ENCODE measurements around the gene CDIP1. TPM values are rescaled to one million over a fixed set of nuclear protein-coding genes. Genes with fewer than 3 reads are reported as not detected.

CDIP1 gene
- total and polyA plus RNA-seq, 9 of the 15 experiments (the other 6 are each of a cell fraction or from before 2014, with no cell fraction given) = 0.29 TPM; not detected in 8

DNA sequence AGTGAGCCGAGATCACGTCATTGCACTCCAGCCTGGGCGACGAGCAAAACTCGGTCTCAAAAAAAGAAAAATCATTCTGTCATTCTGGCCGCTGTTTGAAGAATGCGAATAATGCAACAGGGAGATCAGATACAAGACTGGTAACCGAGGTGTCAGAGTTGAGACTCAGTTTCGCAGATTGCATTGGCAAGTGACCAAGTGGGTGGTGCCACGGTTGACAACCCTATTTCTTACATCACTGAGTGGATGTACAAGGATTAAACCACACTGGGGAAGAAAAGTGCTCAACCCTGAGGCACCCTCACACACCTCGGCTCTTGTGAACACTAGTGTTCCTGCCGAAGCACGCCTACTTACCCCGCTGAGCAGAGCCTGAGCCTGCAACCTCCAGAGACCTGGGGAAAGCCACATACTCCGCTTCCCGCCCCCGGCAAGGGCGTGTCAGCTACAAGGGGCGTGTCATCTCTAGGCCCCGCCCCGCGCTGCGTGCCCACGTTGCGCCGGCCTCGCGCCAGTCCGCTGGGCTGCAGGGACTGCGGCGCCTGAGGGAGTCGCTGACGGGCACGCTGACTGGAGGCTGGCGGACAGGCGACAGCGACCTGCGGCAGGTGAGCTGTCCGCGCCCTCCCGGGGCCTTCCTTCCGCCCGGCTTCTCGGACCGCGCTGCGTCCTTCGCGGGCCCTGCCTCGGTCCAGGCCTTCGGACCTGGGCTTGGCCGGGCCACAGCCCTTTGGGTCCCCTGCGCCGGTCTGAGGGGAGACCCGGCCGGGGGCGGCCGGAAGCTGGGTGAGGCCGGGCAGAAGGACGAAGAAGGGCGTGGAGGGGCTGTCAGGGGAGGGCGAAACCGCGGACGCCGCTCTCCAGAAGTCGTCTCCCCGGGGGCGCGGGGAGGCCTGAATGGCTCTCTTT lies 62.4 kb downstream of the CDIP1 start, which contains the start of gene HMOX2 (continued):
- TF ChIP-seq ZNF253 (CRISPR knock-in tag; conservative IDR thresholded peaks at IDR 0.05) (no peak), FIP1L1 (IDR thresholded peaks at IDR 0.05; ENCODE audit: low read depth, low read length, poor library complexity, severe bottlenecking) (peak; percentile 92), GABPB1 (CRISPR knock-in tag; IDR thresholded peaks at IDR 0.05) (peak; percentile 81), ZNF785 (CRISPR knock-in tag; IDR thresholded peaks at IDR 0.05) (no peak), CSDE1 (IDR thresholded peaks at IDR 0.05) (0 out of 4 replicates have a peak, but pooled peaks of 1 of the 2 experiments have one; percentile 26), ZSCAN29 (IDR thresholded peaks at IDR 0.05) (peak; percentile 74; the same call in 1 of the 2 replicates), GATAD2A (IDR thresholded peaks at IDR 0.05) (peak; percentile 56; the same call in 1 of the 2 replicates), CBFA2T3 (IDR thresholded peaks at IDR 0.05) (no peak), LCOR (CRISPR knock-in tag; IDR thresholded peaks at IDR 0.05) (peak; percentile 45; the same call in 1 of the 2 replicates), OTX1 (CRISPR knock-in tag; IDR thresholded peaks at IDR 0.05) (no peak), PBX2 (CRISPR knock-in tag; IDR thresholded peaks at IDR 0.05; ENCODE audit: low read depth) (no peak), PBX2 (tag; conservative IDR thresholded peaks at IDR 0.05; ENCODE audit: low read depth) (no peak), POLR2G (IDR thresholded peaks at IDR 0.05; ENCODE audit: low read depth, low read length) (peak; percentile 98), SPI1 (IDR thresholded peaks at IDR 0.05; ENCODE audit: borderline replicate concordance, low read depth, low read length) (no peak), FOXA1 (IDR thresholded peaks at IDR 0.05; ENCODE audit: borderline replicate concordance) (no peak), XRCC5 (IDR thresholded peaks at IDR 0.05; ENCODE audit: low read depth, low read length) (no peak), ZNF232 (CRISPR knock-in tag; IDR thresholded peaks at IDR 0.05) (no peak), HDAC3 (IDR thresholded peaks at IDR 0.05; ENCODE audit: borderline replicate concordance, partially characterized antibody) (no peak)
- TF ChIP-seq, protein P1, sequence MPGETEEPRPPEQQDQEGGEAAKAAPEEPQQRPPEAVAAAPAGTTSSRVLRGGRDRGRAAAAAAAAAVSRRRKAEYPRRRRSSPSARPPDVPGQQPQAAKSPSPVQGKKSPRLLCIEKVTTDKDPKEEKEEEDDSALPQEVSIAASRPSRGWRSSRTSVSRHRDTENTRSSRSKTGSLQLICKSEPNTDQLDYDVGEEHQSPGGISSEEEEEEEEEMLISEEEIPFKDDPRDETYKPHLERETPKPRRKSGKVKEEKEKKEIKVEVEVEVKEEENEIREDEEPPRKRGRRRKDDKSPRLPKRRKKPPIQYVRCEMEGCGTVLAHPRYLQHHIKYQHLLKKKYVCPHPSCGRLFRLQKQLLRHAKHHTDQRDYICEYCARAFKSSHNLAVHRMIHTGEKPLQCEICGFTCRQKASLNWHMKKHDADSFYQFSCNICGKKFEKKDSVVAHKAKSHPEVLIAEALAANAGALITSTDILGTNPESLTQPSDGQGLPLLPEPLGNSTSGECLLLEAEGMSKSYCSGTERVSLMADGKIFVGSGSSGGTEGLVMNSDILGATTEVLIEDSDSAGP (CRISPR knock-in tag; IDR thresholded peaks at IDR 0.05) = no peak
- TF ChIP-seq, protein P2, sequence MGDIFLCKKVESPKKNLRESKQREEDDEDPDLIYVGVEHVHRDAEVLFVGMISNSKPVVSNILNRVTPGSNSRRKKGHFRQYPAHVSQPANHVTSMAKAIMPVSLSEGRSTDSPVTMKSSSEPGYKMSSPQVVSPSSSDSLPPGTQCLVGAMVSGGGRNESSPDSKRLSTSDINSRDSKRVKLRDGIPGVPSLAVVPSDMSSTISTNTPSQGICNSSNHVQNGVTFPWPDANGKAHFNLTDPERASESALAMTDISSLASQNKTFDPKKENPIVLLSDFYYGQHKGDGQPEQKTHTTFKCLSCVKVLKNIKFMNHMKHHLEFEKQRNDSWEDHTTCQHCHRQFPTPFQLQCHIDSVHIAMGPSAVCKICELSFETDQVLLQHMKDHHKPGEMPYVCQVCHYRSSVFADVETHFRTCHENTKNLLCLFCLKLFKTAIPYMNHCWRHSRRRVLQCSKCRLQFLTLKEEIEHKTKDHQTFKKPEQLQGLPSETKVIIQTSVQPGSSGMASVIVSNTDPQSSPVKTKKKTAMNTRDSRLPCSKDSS (IDR thresholded peaks at IDR 0.05; ENCODE audit: low read depth, partially characterized antibody) = no peak
- TF ChIP-seq, protein P3, sequence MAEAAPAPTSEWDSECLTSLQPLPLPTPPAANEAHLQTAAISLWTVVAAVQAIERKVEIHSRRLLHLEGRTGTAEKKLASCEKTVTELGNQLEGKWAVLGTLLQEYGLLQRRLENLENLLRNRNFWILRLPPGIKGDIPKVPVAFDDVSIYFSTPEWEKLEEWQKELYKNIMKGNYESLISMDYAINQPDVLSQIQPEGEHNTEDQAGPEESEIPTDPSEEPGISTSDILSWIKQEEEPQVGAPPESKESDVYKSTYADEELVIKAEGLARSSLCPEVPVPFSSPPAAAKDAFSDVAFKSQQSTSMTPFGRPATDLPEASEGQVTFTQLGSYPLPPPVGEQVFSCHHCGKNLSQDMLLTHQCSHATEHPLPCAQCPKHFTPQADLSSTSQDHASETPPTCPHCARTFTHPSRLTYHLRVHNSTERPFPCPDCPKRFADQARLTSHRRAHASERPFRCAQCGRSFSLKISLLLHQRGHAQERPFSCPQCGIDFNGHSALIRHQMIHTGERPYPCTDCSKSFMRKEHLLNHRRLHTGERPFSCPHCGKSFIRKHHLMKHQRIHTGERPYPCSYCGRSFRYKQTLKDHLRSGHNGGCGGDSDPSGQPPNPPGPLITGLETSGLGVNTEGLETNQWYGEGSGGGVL (CRISPR knock-in tag; IDR thresholded peaks at IDR 0.05) = no peak
